GM23338 (cell line): ENCODE results near the gene L3MBTL4. TPM values are rescaled to one million over a fixed set of nuclear protein-coding genes. Genes with fewer than 3 reads are reported as not detected.

ENCODE experiments used
- ATAC-seq: fragments of 200-7000 bp; cut with Tn5 transposase; 3 replicates; pipeline ENCODE4 v1.9.1; 2020
- DNase-seq: peaks from one replicate; pipeline ENCODE4 v3.0.0-alpha.2; 2015; ENCODE audit warnings: low spot score
- H2AFZ ChIP-seq: fragments of 200-600 bp; sonication (generic); 2 replicates; pipeline ENCODE4 v1.8.0; 2016; ENCODE audit warnings: antibody characterized with exemption, mild to moderate bottlenecking, moderate library complexity
- H3F3A ChIP-seq: fragments of 200-600 bp; sonication (generic); replicated peaks from 2 replicates; pipeline ENCODE4 v1.8.0; 2017; ENCODE audit warnings: antibody characterized with exemption, mixed run types, low read depth
- H3K27ac ChIP-seq: fragments of 200-600 bp; sonication (generic); 2 replicates; pipeline ENCODE4 v1.6.1; 2016; ENCODE audit warnings: low read depth
- H3K27me3 ChIP-seq: fragments of 200-600 bp; sonication (generic); 2 replicates; pipeline ENCODE4 v1.8.0; 2016; ENCODE audit warnings: mild to moderate bottlenecking, mixed run types, moderate library complexity; ENCODE audit not compliant: insufficient read depth
- H3K36me3 ChIP-seq: fragments of 200-600 bp; sonication (generic); 2 replicates; pipeline ENCODE4 v1.8.0; 2016; ENCODE audit warnings: mild to moderate bottlenecking; ENCODE audit not compliant: insufficient read depth
- H3K4me1 ChIP-seq: fragments of 200-600 bp; sonication (generic); 2 replicates; pipeline ENCODE4 v1.8.0; 2016; ENCODE audit warnings: mild to moderate bottlenecking, moderate library complexity; ENCODE audit not compliant: insufficient read depth
- H3K4me2 ChIP-seq: fragments of 200-600 bp; sonication (generic); 2 replicates; pipeline ENCODE4 v1.7.1; 2017; ENCODE audit warnings: mixed run types
- H3K4me3 ChIP-seq: fragments of 200-600 bp; sonication (generic); 2 replicates; pipeline ENCODE4 v1.6.1; 2016; ENCODE audit warnings: mixed run types
- H3K79me2 ChIP-seq: fragments of 200-600 bp; sonication (generic); replicated peaks from 2 replicates; pipeline ENCODE4 v1.8.0; 2017; ENCODE audit warnings: mild to moderate bottlenecking; ENCODE audit not compliant: insufficient read depth
- H3K9me2 ChIP-seq: fragments of 200-600 bp; sonication (generic); 2 replicates; pipeline ENCODE4 v1.8.0; 2017; ENCODE audit not compliant: insufficient read depth
- H4K20me1 ChIP-seq: fragments of 200-600 bp; sonication (generic); replicated peaks from 2 replicates; pipeline ENCODE4 v1.8.0; 2017; ENCODE audit warnings: mild to moderate bottlenecking; ENCODE audit not compliant: insufficient read depth
- H3K27ac Mint-ChIP-seq: 2 replicates; pipeline ENCODE4 v1.8.0; 2020; ENCODE audit warnings: inconsistent platforms, mild to moderate bottlenecking, moderate library complexity, mixed read lengths
- H3K27me3 Mint-ChIP-seq: 3 replicates; pipeline ENCODE4 v1.8.0; 2022; ENCODE audit warnings: low read depth, mild to moderate bottlenecking, moderate library complexity, mixed read lengths, inconsistent platforms; ENCODE audit not compliant: insufficient read depth, poor library complexity
- H3K36me3 Mint-ChIP-seq: 3 replicates; pipeline ENCODE4 v1.8.0; 2021; ENCODE audit warnings: low read depth, mild to moderate bottlenecking, inconsistent platforms, moderate library complexity, mixed read lengths
- H3K4me1 Mint-ChIP-seq: 3 replicates; pipeline ENCODE4 v1.8.0; 2020; ENCODE audit warnings: mild to moderate bottlenecking, inconsistent platforms, mixed read lengths
- H3K4me3 Mint-ChIP-seq: 3 replicates; pipeline ENCODE4 v1.8.0; 2021; ENCODE audit warnings: moderate library complexity, mild to moderate bottlenecking, inconsistent platforms, mixed read lengths
- H3K9me3 Mint-ChIP-seq: 3 replicates; pipeline ENCODE4 v1.8.0; 2020; ENCODE audit warnings: moderate library complexity, mild to moderate bottlenecking, inconsistent platforms, mixed read lengths
- CREB1 ChIP-seq: fragments of 250-450 bp; sonication (Bioruptor Pico); IDR thresholded peaks from 2 replicates; pipeline ENCODE4 v1.5.0; 2020; ENCODE audit warnings: low read depth, mild to moderate bottlenecking, moderate library complexity
- EZH2 ChIP-seq: fragments of 200-600 bp; sonication (generic); IDR thresholded peaks from one replicate; pipeline ENCODE4 v1.8.0; 2017; ENCODE audit warnings: antibody characterized with exemption, mild to moderate bottlenecking, low read depth; ENCODE audit not compliant: unreplicated experiment
- EZH2phosphoT487 ChIP-seq: fragments of 200-600 bp; sonication (generic); IDR thresholded peaks from one replicate; pipeline ENCODE4 v1.8.1; 2018; ENCODE audit warnings: antibody characterized with exemption; ENCODE audit not compliant: unreplicated experiment
- NANOG ChIP-seq: IDR thresholded peaks from 2 replicates; pipeline ENCODE4 v1.6.1; 2016; ENCODE audit warnings: antibody characterized with exemption, borderline replicate concordance
- POLR2AphosphoS5 ChIP-seq: IDR thresholded peaks from 2 replicates; pipeline ENCODE4 v1.6.1; 2016; ENCODE audit warnings: antibody characterized with exemption, low read depth
- ZNF114 ChIP-seq: fragments of 250-450 bp; sonication (Bioruptor Pico); IDR thresholded peaks from 2 replicates; pipeline ENCODE4 v1.5.0; 2020; ENCODE audit warnings: mild to moderate bottlenecking, moderate library complexity
- ZNF331 ChIP-seq: fragments of 250-450 bp; sonication (Bioruptor Pico); IDR thresholded peaks from 2 replicates; pipeline ENCODE4 v1.5.0; 2020; ENCODE audit warnings: low read depth, mild to moderate bottlenecking, moderate library complexity
- polyA plus RNA-seq: library from polyadenylated mRNA; unstranded; fragments of >200 nt; fragmentation: Nextera tagmentation; extraction: Ambion mirVana; gene quantifications from 2 replicates; pipeline ENCODE4 v1.2.1, GENCODE V29; 2016
- total RNA-seq: library from RNA; depleted of rRNA; stranded (reverse); fragments of >200 nt; shearing (Covaris generic); gene quantifications from 2 replicates; pipeline ENCODE4 v1.2.3, GENCODE V29; 2014
- TF ChIP-seq, protein P1 (sequence below): fragments of 250-450 bp; sonication (Bioruptor Pico); IDR thresholded peaks from 2 replicates; pipeline ENCODE4 v1.5.0; 2020; ENCODE audit warnings: mild to moderate bottlenecking, moderate library complexity
- TF ChIP-seq, protein P2 (sequence below): IDR thresholded peaks from one replicate; pipeline ENCODE4 v1.6.1; 2018; ENCODE audit warnings: antibody characterized with exemption; ENCODE audit not compliant: unreplicated experiment

L3MBTL4 gene
- total and polyA plus RNA-seq, 2 experiments from 2014 or later: 0.48 to 2.8 TPM

DNA sequence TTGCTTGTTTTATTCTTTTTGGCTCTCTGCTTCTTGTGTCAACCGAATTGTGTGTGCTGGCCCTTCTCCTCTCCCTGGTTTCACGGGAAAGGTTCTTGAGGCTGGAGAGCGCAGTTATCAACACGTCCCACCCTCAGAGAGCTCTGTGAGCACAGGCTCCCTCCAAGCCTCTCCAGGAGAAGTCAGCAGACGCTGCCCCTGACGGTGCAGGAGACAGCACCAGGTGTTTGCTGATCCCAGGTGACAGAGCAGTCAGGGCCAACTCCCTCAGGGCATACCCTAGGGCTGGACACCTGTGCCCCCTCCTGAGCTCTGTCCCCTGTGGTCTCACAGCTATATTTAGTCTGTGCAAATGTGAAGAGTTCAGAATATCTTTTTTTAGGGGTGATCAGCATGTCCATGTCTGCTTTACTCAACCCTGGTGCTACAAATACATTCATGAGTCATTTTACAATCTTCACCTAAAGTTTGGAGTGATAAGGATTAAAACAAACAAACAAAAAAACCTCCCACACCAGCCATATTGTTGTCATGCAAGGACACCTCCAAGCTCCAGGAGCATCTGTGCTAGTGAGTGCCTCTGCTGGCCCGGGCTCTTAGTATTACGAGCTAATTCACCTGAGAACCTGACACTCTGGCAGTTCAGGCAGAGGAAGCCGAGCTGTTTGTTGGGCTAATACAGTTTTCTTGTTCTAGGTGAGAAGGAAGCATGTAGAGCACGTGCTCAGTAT lies 453.4 kb downstream of the L3MBTL4 start:
- DNase-seq (no peak), ATAC-seq (peak; percentile 51)
- Mint-ChIP-seq H3K4me1 (peaks cover 23% of the 10 kb centered on the region), H3K27ac (no peak overlapping the region; the same call in 1 of the 2 replicates), H3K4me3 (no peak overlapping the region), H3K9me3 (no peaks in the 10 kb centered on the region), H3K27me3 (peaks cover 13% of the 10 kb centered on the region), H3K36me3 (no peaks in the 10 kb centered on the region)
- Histone ChIP-seq H3K79me2 (no peaks in the 10 kb centered on the region), H3F3A (no peaks in the 10 kb centered on the region), H3K27me3 (no peaks in the 10 kb centered on the region), H3K4me2 (no peak overlapping the region), H3K36me3 (no peaks in the 10 kb centered on the region), H3K27ac (no peak overlapping the region), H4K20me1 (no peaks in the 10 kb centered on the region), H3K9me2 (no peaks in the 10 kb centered on the region), H2AFZ (peak overlapping the region; percentile 23; the same call in 1 of the 2 replicates), H3K4me1 (no peaks in the 10 kb centered on the region), H3K4me3 (no peak overlapping the region)
- TF ChIP-seq, protein P1, sequence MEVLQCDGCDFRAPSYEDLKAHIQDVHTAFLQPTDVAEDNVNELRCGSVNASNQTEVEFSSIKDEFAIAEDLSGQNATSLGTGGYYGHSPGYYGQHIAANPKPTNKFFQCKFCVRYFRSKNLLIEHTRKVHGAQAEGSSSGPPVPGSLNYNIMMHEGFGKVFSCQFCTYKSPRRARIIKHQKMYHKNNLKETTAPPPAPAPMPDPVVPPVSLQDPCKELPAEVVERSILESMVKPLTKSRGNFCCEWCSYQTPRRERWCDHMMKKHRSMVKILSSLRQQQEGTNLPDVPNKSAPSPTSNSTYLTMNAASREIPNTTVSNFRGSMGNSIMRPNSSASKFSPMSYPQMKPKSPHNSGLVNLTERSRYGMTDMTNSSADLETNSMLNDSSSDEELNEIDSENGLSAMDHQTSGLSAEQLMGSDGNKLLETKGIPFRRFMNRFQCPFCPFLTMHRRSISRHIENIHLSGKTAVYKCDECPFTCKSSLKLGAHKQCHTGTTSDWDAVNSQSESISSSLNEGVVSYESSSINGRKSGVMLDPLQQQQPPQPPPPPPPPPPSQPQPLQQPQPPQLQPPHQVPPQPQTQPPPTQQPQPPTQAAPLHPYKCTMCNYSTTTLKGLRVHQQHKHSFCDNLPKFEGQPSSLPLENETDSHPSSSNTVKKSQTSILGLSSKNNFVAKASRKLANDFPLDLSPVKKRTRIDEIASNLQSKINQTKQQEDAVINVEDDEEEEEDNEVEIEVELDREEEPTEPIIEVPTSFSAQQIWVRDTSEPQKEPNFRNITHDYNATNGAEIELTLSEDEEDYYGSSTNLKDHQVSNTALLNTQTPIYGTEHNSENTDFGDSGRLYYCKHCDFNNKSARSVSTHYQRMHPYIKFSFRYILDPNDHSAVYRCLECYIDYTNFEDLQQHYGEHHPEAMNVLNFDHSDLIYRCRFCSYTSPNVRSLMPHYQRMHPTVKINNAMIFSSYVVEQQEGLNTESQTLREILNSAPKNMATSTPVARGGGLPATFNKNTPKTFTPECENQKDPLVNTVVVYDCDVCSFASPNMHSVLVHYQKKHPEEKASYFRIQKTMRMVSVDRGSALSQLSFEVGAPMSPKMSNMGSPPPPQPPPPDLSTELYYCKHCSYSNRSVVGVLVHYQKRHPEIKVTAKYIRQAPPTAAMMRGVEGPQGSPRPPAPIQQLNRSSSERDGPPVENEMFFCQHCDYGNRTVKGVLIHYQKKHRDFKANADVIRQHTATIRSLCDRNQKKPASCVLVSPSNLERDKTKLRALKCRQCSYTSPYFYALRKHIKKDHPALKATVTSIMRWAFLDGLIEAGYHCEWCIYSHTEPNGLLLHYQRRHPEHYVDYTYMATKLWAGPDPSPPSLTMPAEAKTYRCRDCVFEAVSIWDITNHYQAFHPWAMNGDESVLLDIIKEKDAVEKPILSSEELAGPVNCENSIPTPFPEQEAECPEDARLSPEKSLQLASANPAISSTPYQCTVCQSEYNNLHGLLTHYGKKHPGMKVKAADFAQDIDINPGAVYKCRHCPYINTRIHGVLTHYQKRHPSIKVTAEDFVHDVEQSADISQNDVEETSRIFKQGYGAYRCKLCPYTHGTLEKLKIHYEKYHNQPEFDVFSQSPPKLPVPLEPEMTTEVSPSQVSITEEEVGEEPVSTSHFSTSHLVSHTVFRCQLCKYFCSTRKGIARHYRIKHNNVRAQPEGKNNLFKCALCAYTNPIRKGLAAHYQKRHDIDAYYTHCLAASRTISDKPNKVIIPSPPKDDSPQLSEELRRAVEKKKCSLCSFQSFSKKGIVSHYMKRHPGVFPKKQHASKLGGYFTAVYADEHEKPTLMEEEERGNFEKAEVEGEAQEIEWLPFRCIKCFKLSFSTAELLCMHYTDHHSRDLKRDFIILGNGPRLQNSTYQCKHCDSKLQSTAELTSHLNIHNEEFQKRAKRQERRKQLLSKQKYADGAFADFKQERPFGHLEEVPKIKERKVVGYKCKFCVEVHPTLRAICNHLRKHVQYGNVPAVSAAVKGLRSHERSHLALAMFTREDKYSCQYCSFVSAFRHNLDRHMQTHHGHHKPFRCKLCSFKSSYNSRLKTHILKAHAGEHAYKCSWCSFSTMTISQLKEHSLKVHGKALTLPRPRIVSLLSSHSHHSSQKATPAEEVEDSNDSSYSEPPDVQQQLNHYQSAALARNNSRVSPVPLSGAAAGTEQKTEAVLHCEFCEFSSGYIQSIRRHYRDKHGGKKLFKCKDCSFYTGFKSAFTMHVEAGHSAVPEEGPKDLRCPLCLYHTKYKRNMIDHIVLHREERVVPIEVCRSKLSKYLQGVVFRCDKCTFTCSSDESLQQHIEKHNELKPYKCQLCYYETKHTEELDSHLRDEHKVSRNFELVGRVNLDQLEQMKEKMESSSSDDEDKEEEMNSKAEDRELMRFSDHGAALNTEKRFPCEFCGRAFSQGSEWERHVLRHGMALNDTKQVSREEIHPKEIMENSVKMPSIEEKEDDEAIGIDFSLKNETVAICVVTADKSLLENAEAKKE (CRISPR knock-in tag): no peak
- TF ChIP-seq ZNF114 (CRISPR knock-in tag) (no peak), POLR2AphosphoS5 (no peak), EZH2 (no peak), EZH2phosphoT487 (no peak), CREB1 (CRISPR knock-in tag) (no peak), NANOG (no peak), ZNF331 (CRISPR knock-in tag) (no peak)
- TF ChIP-seq, protein P2, sequence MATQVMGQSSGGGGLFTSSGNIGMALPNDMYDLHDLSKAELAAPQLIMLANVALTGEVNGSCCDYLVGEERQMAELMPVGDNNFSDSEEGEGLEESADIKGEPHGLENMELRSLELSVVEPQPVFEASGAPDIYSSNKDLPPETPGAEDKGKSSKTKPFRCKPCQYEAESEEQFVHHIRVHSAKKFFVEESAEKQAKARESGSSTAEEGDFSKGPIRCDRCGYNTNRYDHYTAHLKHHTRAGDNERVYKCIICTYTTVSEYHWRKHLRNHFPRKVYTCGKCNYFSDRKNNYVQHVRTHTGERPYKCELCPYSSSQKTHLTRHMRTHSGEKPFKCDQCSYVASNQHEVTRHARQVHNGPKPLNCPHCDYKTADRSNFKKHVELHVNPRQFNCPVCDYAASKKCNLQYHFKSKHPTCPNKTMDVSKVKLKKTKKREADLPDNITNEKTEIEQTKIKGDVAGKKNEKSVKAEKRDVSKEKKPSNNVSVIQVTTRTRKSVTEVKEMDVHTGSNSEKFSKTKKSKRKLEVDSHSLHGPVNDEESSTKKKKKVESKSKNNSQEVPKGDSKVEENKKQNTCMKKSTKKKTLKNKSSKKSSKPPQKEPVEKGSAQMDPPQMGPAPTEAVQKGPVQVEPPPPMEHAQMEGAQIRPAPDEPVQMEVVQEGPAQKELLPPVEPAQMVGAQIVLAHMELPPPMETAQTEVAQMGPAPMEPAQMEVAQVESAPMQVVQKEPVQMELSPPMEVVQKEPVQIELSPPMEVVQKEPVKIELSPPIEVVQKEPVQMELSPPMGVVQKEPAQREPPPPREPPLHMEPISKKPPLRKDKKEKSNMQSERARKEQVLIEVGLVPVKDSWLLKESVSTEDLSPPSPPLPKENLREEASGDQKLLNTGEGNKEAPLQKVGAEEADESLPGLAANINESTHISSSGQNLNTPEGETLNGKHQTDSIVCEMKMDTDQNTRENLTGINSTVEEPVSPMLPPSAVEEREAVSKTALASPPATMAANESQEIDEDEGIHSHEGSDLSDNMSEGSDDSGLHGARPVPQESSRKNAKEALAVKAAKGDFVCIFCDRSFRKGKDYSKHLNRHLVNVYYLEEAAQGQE: no peak
